Raji (cell line): ENCODE results near the gene CFAP97D2.

Experiments used
- POLR2A ChIP-seq: IDR thresholded peaks from 2 replicates; pipeline ENCODE4 v1.6.1; 2011; ENCODE audit warnings: low read depth, low read length, control low read depth; ENCODE audit not compliant: insufficient read depth

CFAP97D2 gene

DNA sequence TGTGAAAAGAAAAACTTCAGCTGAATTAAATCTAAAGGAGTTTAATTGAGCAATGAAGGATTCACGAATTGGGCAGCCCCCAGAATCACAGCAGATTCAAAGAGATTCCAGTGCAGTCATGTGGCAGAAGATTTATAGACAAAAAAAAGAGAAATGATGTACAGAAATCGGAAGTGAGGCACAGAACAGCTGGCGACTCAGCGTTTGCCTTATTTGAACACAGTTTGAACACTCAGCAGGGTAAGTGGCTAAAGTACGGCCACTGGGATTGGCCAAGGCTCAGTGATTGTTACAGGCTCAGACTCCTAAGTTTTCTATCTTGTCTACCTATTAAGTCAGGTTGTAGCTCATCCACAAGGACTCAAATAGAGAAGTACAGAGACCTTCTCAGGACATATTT lies 11.6 kb upstream of the CFAP97D2 start:
- no peak for TF ChIP-seq POLR2A

GRCh38 chr13:114167885-114168284 lies 11.2 kb upstream of the CFAP97D2 start:
- no peak for TF ChIP-seq POLR2A

GRCh38 chr13:114173272-114173671 lies 5.8 kb upstream of the CFAP97D2 start:
- no peak for TF ChIP-seq POLR2A

DNA sequence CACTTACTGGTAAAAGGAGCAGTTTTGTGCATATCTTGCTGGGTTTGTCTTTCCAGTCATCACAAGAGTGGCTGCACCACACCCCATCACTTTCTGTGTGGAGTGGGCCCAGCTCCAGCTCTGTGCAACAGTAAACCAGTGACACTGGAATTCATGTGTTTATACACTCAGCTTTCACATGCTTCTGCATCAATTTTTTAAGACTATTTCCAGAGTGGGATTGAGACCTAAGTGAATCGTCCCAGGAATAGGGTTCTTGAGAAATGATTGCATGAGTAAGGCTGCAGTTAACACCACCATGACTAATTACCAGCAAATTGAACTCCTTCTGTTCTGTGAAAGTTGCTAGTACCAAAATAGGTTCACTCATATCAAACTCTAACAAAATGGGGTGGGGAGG lies 5.3 kb upstream of the CFAP97D2 start:
- no peak for TF ChIP-seq POLR2A

GRCh38 chr13:114174529-114174961 lies 4.5 kb upstream of the CFAP97D2 start:
- TF ChIP-seq POLR2A = no peak

- TF ChIP-seq POLR2A = no peak
Measured at GRCh38 chr13:114177245-114178010, 1.6 kb upstream of the CFAP97D2 start.

GRCh38 chr13:114185182-114185971 lies 6.3 kb downstream of the CFAP97D2 start:
- no peak for TF ChIP-seq POLR2A

- no peak for TF ChIP-seq POLR2A
Measured at GRCh38 chr13:114194853-114195252, 15.8 kb downstream of the CFAP97D2 start.

DNA sequence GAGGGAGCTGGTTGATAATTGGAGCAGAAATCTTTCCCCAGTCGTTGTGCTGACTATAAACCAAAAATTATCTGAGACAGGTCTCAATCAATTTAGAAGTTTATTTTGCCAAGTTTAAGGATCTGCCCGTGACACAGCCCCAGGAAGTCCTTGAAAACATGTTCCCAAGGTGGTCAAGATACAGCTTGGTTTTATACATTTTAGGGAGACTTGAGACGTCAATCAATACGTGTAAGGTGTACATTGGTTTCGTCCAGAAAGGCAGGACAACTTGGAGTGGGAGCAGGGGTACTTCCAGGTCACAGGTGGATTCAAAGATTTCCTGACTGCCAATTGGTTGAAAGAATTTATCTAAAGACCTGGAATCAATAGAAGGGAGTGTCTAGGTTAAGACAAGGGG lies 17.6 kb downstream of the CFAP97D2 start:
- no peak for TF ChIP-seq POLR2A

DNA sequence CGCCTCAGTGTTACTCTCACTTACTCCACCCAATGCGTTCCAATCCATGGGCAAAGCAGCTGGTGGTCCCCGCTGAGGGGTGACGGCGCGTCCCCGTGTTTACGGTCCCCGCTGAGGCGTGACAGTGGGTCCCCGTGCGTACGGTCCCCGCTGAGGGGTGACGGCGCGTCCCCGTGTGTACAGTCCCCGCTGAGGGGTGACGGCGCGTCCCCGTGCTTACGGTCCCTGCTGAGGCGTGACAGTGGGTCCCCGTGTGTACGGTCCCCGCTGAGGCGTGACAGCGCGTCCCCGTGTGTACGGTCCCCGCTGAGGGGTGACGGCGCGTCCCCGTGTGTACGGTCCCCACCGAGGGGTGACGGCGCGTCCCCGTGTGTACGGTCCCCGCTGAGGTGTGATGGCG lies 19.5 kb downstream of the CFAP97D2 start:
- no peak for TF ChIP-seq POLR2A

GRCh38 chr13:114199954-114200353 lies 20.9 kb downstream of the CFAP97D2 start:
- TF ChIP-seq POLR2A = no peak

- TF ChIP-seq POLR2A = no peak
Measured at GRCh38 chr13:114200399-114200911, 21.4 kb downstream of the CFAP97D2 start.

GRCh38 chr13:114202581-114202980 lies 23.5 kb downstream of the CFAP97D2 start:
- TF ChIP-seq POLR2A = no peak

GRCh38 chr13:114203536-114203935 lies 24.5 kb downstream of the CFAP97D2 start:
- TF ChIP-seq POLR2A = no peak

DNA sequence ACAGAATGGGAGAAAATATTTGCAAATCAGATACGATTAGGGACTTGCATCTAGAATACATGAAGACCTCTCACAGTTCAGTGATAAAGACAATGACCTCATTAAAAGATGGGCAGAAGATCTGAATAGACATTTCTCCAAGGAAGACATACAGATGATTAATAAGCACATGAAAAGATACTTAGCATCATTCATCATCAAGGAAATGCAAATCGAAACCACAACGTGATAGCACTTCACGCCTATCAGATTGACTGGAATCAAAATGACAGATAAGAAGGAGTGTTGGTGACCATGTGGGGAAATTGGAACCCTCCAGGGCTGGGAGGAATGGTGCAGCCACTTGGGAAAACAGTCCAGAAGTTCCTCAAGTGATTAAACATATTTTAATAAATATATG lies 25.8 kb downstream of the CFAP97D2 start:
- no peak for TF ChIP-seq POLR2A

DNA sequence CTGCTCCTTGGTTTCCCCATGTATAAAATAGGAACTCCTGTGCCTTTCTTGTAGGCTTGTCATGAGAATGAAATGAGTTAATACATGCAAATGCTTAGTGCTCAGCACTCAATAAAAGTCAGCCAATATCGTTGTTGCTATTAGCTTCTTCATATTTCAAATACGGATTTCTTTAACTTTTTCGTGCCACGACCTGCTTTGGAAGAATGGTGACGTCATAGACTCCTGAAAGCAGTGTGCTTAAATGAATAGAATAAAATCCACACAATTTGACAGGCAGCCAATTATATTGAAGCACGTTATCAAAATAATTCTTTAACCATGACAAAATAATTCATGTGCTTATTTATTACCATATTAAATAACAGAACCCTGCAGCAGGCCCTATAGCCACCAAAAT lies 29.1 kb downstream of the CFAP97D2 start:
- no peak for TF ChIP-seq POLR2A
